Neural progenitor cell (in vitro differentiated cells): ENCODE measurements around the gene BCAP31.

Source experiments
- CTCF ChIP-seq: fragments of 200-600 bp; sonication (generic); IDR thresholded peaks from 2 replicates; pipeline ENCODE4 v1.5.1; 2017; ENCODE audit warnings: antibody characterized with exemption, mild to moderate bottlenecking
- EZH2 ChIP-seq: fragments of 200-600 bp; sonication (generic); IDR thresholded peaks from 2 replicates; pipeline ENCODE4 v1.6.1; 2017; ENCODE audit warnings: antibody characterized with exemption, mild to moderate bottlenecking, moderate library complexity

- no peak for TF ChIP-seq CTCF
- no peak for TF ChIP-seq EZH2
Observed at GRCh38 chrX:153702336-153703035, 21.7 kb downstream of the BCAP31 start.
